Panc1 (cell line): ENCODE results near the gene RPS19BP1. TPM values are rescaled to one million over a fixed set of nuclear protein-coding genes. Genes with fewer than 3 reads are reported as not detected.
A peak's percentile ranks its signal among the peaks of the same experiment; 100 is the strongest.

Source experiments
- ATAC-seq: fragments of 200-7000 bp; cut with Tn5 transposase; 2 replicates; pipeline ENCODE4 v1.9.1; 2020; ENCODE audit warnings: mild to moderate bottlenecking, moderate library complexity
- BruUV-seq: library from RNA; stranded (reverse); fragments of 400-500 nt; replicated peaks from 2 replicates; lab custom pipeline; 2021; lab: Mats Ljungman, UMichigan
- CTCF ChIA-PET: fragments of 300-600 bp; sonication (Branson Sonifier 250); formaldehyde crosslinking; loops from one replicate; lab custom pipeline; 2022; ENCODE audit warnings: antibody characterized with exemption; lab: Charles Lee
- POLR2A ChIA-PET: fragments of 300-600 bp; sonication (Branson Sonifier 250); formaldehyde crosslinking; loops from one replicate; lab custom pipeline; 2022; ENCODE audit warnings: antibody characterized with exemption; lab: Charles Lee
- DNase-seq: peaks from one replicate; pipeline ENCODE4 v3.0.0-alpha.2; 2010; ENCODE audit warnings: low read depth, low spot score
- H3K27ac ChIP-seq: 2 replicates; pipeline ENCODE4 v1.5.1; 2011; ENCODE audit warnings: mild to moderate bottlenecking, low read length, inconsistent platforms
- H3K27me3 ChIP-seq: fragments of 200-500 bp; sonication (Bioruptor generic); 2 replicates; pipeline ENCODE4 v1.6.0; 2014; ENCODE audit warnings: low read length, inconsistent platforms; ENCODE audit not compliant: control insufficient read depth, insufficient read depth
- H3K36me3 ChIP-seq: fragments of 200-500 bp; sonication (Bioruptor generic); 2 replicates; pipeline ENCODE4 v1.5.1; 2014; ENCODE audit warnings: inconsistent platforms, mild to moderate bottlenecking, low read length, moderate library complexity; ENCODE audit not compliant: control insufficient read depth, insufficient read depth
- H3K4me1 ChIP-seq: 2 replicates; pipeline ENCODE4 v1.5.1; 2011; ENCODE audit warnings: inconsistent platforms, mild to moderate bottlenecking, low read length, moderate library complexity; ENCODE audit not compliant: control insufficient read depth, insufficient read depth
- H3K4me3 ChIP-seq, 2 experiments: 2 replicates each; pipeline ENCODE4 v1.5.1; 2011 to 2012; ENCODE audit warnings: low read depth in 2 of 2, low read length in 2 of 2, mild to moderate bottlenecking in 2 of 2, inconsistent platforms in 1 of 2, moderate library complexity in 1 of 2
- H3K9me3 ChIP-seq: fragments of 200-500 bp; sonication (Bioruptor generic); 2 replicates; pipeline ENCODE4 v1.5.1; 2014; ENCODE audit warnings: low read depth, mild to moderate bottlenecking, inconsistent platforms, low read length, moderate library complexity; ENCODE audit not compliant: control insufficient read depth, insufficient read depth
- POLR2AphosphoS5 ChIP-seq: IDR thresholded peaks from 2 replicates; pipeline ENCODE4 v1.6.1; 2012; ENCODE audit warnings: mild to moderate bottlenecking, low read depth, low read length, moderate library complexity
- SIN3A ChIP-seq: IDR thresholded peaks from 2 replicates; pipeline ENCODE4 v1.6.1; 2012; ENCODE audit warnings: low read depth, mild to moderate bottlenecking, low read length, moderate library complexity, borderline replicate concordance; ENCODE audit not compliant: insufficient read depth
- TCF7L2 ChIP-seq: IDR thresholded peaks from 2 replicates; pipeline ENCODE4 v1.6.1; 2011; ENCODE audit warnings: mild to moderate bottlenecking, low read depth, low read length, inconsistent platforms
- in situ Hi-C: cut with HindIII; loops from 2 replicates; pipeline ENCODE4 v1.10.0; 2016; ENCODE audit warnings: low sequenced_read_pairs, low pct_unique_long_range_greater_than_20kb
- intact Hi-C: fragments of 100-400 bp; cut with micrococcal nuclease; formaldehyde crosslinking; loops from one replicate; pipeline ENCODE4 v1.10.0; 2022; ENCODE audit not compliant: unreplicated experiment
- total RNA-seq: library from RNA; stranded (reverse); gene quantifications from one replicate; pipeline ENCODE4 v1.2.1, GENCODE V29; 2021; ENCODE audit not compliant: unreplicated experiment
- TF ChIP-seq, protein P1 (sequence below): fragments of 450-650 bp; IDR thresholded peaks from 2 replicates; pipeline ENCODE4 v1.5.1; 2017; ENCODE audit warnings: mild to moderate bottlenecking
- TF ChIP-seq, protein P2 (sequence below), 2 experiments: IDR thresholded peaks; 2 replicates each; pipeline ENCODE4 v1.6.1; 2011 to 2012; ENCODE audit warnings: low read depth in 2 of 2, control low read depth in 1 of 2, low read length in 1 of 2, mild to moderate bottlenecking in 1 of 2, moderate library complexity in 1 of 2; ENCODE audit not compliant: insufficient read depth in 1 of 2

Gene RPS19BP1
- total RNA-seq, 1 experiment from 2014 or later: 123 TPM

DNA sequence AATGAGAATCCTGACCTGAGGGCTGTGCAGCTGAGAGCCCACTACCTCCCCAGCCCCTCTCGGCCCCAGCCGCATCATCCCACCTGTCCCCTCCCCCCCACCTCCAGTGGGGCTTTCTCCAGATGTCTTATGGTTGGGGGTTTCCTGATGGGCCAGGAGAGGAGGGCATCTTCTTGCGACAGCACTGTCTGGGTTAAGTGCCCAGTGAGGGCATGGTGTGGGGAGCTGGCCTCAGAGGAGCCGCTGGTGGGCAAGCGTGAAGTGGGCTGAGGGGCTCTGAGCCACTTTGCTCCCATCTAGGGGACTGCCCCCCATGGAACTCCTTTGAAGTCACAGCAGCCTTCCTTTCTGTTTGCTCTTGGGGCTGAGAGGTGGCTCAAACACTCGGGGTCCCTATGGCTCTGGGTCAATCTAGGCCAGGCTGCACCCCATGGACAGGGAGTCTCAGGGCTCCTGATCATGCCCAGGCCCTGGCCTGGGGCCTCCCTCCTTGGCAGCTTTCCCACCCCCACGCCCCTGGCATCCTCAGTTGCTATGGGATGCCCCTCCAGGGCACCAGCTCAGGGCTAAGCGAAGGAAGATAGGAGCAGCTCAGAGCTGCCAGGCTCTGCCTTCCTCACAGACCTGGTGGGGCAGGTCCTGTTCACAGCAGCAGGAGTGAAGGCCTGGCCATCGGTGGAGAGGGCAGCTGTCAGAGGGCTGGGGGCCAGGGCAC is 41.4 kb downstream of the RPS19BP1 start:
- in situ Hi-C loops: no loop called here
- POLR2A ChIA-PET: interaction anchor here (0.6 kb wide), 2 partner anchors 10 to 563 kb away, joined by 5 to 15 read pairs; no protein-coding TSS in a partner anchor

DNA sequence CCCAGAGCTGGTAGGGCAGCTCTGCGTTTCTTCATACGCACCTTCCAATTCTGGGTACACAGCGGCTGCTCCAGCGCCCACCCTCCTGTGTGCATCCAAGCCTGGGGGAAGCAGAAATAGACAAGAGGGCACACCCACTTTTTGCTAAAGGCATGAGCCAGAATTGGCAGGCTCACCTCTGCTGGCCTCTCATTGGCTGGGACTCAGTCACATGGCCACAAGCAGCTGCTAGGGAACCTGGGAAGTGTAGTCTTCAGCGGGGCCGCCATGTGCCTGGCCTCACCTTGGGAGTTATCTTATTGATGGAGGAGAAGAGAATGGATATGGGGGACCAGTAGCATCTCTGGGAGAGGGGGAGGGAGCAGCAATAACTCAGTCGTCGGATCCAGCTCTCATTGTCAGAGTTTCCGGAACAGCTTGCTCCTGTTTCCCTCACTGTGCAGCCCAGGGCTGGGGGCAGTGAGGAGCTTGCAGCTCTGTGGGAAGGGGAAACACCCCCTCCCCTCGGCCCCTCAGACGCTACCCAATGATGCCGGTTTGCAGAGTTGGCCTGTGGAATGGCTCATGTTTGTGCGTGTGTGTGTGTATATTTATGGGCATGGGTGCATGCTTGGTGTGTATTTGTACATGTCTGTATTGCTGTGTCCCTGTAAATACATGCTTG is 42.3 kb downstream of the RPS19BP1 start:
- intact Hi-C loops: no loop called here

More for the DNA sequence above, 41.4 kb downstream of the RPS19BP1 start:
- Histone ChIP-seq H3K4me3 (no peak overlapping the region), H3K9me3 (no peaks in the 10 kb centered on the region), H3K27me3 (no peaks in the 10 kb centered on the region), H3K36me3 (no peaks in the 10 kb centered on the region), H3K27ac (no peak overlapping the region), H3K4me1 (no peaks in the 10 kb centered on the region)
- intact Hi-C loops: no loop called here
- ATAC-seq: no peak
- no TSS peak for BruUV-seq
- DNase-seq: no peak
- CTCF ChIA-PET: interaction anchor here (0.6 kb wide), 1 partner anchor 11 kb away, joined by 3 read pairs; the partner anchor contains the start of gene MIEF1
- TF ChIP-seq, protein P1, sequence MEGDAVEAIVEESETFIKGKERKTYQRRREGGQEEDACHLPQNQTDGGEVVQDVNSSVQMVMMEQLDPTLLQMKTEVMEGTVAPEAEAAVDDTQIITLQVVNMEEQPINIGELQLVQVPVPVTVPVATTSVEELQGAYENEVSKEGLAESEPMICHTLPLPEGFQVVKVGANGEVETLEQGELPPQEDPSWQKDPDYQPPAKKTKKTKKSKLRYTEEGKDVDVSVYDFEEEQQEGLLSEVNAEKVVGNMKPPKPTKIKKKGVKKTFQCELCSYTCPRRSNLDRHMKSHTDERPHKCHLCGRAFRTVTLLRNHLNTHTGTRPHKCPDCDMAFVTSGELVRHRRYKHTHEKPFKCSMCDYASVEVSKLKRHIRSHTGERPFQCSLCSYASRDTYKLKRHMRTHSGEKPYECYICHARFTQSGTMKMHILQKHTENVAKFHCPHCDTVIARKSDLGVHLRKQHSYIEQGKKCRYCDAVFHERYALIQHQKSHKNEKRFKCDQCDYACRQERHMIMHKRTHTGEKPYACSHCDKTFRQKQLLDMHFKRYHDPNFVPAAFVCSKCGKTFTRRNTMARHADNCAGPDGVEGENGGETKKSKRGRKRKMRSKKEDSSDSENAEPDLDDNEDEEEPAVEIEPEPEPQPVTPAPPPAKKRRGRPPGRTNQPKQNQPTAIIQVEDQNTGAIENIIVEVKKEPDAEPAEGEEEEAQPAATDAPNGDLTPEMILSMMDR: no peak
- TF ChIP-seq SIN3A (no peak), TCF7L2 (no peak), POLR2AphosphoS5 (no peak)
- TF ChIP-seq, protein P2, sequence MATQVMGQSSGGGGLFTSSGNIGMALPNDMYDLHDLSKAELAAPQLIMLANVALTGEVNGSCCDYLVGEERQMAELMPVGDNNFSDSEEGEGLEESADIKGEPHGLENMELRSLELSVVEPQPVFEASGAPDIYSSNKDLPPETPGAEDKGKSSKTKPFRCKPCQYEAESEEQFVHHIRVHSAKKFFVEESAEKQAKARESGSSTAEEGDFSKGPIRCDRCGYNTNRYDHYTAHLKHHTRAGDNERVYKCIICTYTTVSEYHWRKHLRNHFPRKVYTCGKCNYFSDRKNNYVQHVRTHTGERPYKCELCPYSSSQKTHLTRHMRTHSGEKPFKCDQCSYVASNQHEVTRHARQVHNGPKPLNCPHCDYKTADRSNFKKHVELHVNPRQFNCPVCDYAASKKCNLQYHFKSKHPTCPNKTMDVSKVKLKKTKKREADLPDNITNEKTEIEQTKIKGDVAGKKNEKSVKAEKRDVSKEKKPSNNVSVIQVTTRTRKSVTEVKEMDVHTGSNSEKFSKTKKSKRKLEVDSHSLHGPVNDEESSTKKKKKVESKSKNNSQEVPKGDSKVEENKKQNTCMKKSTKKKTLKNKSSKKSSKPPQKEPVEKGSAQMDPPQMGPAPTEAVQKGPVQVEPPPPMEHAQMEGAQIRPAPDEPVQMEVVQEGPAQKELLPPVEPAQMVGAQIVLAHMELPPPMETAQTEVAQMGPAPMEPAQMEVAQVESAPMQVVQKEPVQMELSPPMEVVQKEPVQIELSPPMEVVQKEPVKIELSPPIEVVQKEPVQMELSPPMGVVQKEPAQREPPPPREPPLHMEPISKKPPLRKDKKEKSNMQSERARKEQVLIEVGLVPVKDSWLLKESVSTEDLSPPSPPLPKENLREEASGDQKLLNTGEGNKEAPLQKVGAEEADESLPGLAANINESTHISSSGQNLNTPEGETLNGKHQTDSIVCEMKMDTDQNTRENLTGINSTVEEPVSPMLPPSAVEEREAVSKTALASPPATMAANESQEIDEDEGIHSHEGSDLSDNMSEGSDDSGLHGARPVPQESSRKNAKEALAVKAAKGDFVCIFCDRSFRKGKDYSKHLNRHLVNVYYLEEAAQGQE (IDR thresholded peaks at IDR 0.05; ENCODE audit: insufficient read depth in 1 of 2, low read depth in 2 of 2, low read length in 1 of 2): no peak

More for the DNA sequence above, 42.3 kb downstream of the RPS19BP1 start:
- no peaks in the 10 kb centered on the region for H3K4me1 ChIP-seq
- TF ChIP-seq TCF7L2 (no peak), POLR2AphosphoS5 (no peak), SIN3A (no peak)
- TF ChIP-seq, protein P2 (IDR thresholded peaks at IDR 0.05; ENCODE audit: insufficient read depth in 1 of 2, low read depth in 2 of 2, low read length in 1 of 2): no peak
- TF ChIP-seq, protein P1: no peak
- no peaks in the 10 kb centered on the region for H3K27me3 ChIP-seq
- no TSS peak for BruUV-seq
- H3K36me3 ChIP-seq: no peaks in the 10 kb centered on the region
- ATAC-seq: peak; percentile 91
- H3K9me3 ChIP-seq: no peaks in the 10 kb centered on the region
- no peak overlapping the region for H3K27ac ChIP-seq
- ChIA-PET CTCF (no interaction called here), POLR2A (interaction anchor here (0.6 kb wide), 1 partner anchor 11 kb away, joined by 5 read pairs; no protein-coding TSS in a partner anchor)
- no peak for DNase-seq
- H3K4me3 ChIP-seq: no peak overlapping the region
- in situ Hi-C loops: no loop called here
